Liver (tissue), 3 donors: ENCODE data around the gene CLASP2.

Source experiments
- CTCF ChIP-seq: fragments of 150-350 bp; IDR thresholded peaks from 2 replicates; pipeline ENCODE4 v1.5.1; 2017; ENCODE audit warnings: improper control_type of control experiment, low read depth, low read length; ENCODE audit not compliant: missing input control
- GABPA ChIP-seq, 2 donors: IDR thresholded peaks in 1 of 2; conservative IDR thresholded peaks in 1 of 2; 2 replicates each; pipeline ENCODE4 v1.6.1; 2016; ENCODE audit warnings: antibody characterized with exemption in 2 of 2, mild to moderate bottlenecking in 1 of 2, moderate library complexity in 1 of 2
- JUND ChIP-seq, 2 donors: IDR thresholded peaks; 2 replicates each; pipeline ENCODE4 v1.6.1; 2016; ENCODE audit warnings: antibody characterized with exemption in 2 of 2
- TAF1 ChIP-seq: conservative IDR thresholded peaks from 2 replicates; pipeline ENCODE4 v1.6.1; 2016; ENCODE audit warnings: antibody characterized with exemption, mild to moderate bottlenecking
- donor health status: healthy.
- donor health status: healthy.

GRCh38 chr3:33749546-33750210 lies 31.6 kb upstream of the CLASP2 start:
- TF ChIP-seq CTCF (no peak), JUND (IDR thresholded peaks at IDR 0.05) (no peak), TAF1 (no peak), GABPA (IDR thresholded peaks at IDR 0.05 in 1 of 2, conservative IDR thresholded peaks at IDR 0.05 in 1 of 2) (no peak)
